SK-N-MC (cell line): ENCODE measurements around the gene SCGB1C2.

Source experiments
- EZH2 ChIP-seq: fragments of 200-600 bp; sonication (generic); IDR thresholded peaks from one replicate; pipeline ENCODE4 v1.6.1; 2017; ENCODE audit warnings: antibody characterized with exemption
- POLR2AphosphoS5 ChIP-seq: IDR thresholded peaks from 2 replicates; pipeline ENCODE4 v1.6.1; 2012; ENCODE audit warnings: mild to moderate bottlenecking, low read depth, low read length, borderline replicate concordance

GRCh38 chr17:148757-149156 is 11.4 kb downstream of the SCGB1C2 start:
- TF ChIP-seq EZH2 (no peak), POLR2AphosphoS5 (no peak)
